HepG2 (cell line): ENCODE results near the gene PDXDC1. TPM values are rescaled to one million over a fixed set of nuclear protein-coding genes. Genes with fewer than 3 reads are reported as not detected.

Experiments used
- ARNT2 ChIP-seq: sonication (generic); formaldehyde crosslinking; IDR thresholded peaks from 2 replicates; pipeline ENCODE4 v1.8.0; 2022; ENCODE audit warnings: mild to moderate bottlenecking, low read depth, missing genetic modification reagents, moderate library complexity
- ASH2L ChIP-seq: fragments of 300-600, 200-600 bp; sonication (generic); IDR thresholded peaks from 2 replicates; pipeline ENCODE4 v1.7.0; 2017; ENCODE audit warnings: low read depth, mild to moderate bottlenecking, moderate library complexity, mixed read lengths, low read length; ENCODE audit not compliant: insufficient read length
- BCL6 ChIP-seq: IDR thresholded peaks from 2 replicates; pipeline ENCODE4 v1.6.1; 2016; ENCODE audit warnings: missing genetic modification reagents, missing compliant biosample characterization
- CEBPG ChIP-seq: IDR thresholded peaks from 2 replicates; pipeline ENCODE4 v1.6.1; 2016
- EEA1 ChIP-seq: sonication (generic); formaldehyde crosslinking; IDR thresholded peaks from 2 replicates; pipeline ENCODE4 v1.5.1; 2020; ENCODE audit warnings: mild to moderate bottlenecking, missing genetic modification reagents, borderline replicate concordance
- FOXJ3 ChIP-seq: sonication (generic); formaldehyde crosslinking; IDR thresholded peaks from 2 replicates; pipeline ENCODE4 v1.4.0; 2020; ENCODE audit warnings: missing genetic modification reagents, mild to moderate bottlenecking, borderline replicate concordance
- IKZF1 ChIP-seq: fragments of 450-650 bp; IDR thresholded peaks from 2 replicates; pipeline ENCODE4 v1.7.1; 2016
- JUND ChIP-seq: sonication (generic); formaldehyde crosslinking; IDR thresholded peaks from 2 replicates; pipeline ENCODE4 v1.8.0; 2022; ENCODE audit warnings: mild to moderate bottlenecking, missing genetic modification reagents
- KDM5B ChIP-seq: sonication (generic); formaldehyde crosslinking; IDR thresholded peaks from 2 replicates; pipeline ENCODE4 v1.4.0; 2020; ENCODE audit warnings: missing genetic modification reagents, mild to moderate bottlenecking, borderline replicate concordance
- NFE2L2 ChIP-seq: fragments of 150-350 bp; IDR thresholded peaks from 2 replicates; pipeline ENCODE4 v1.6.1; 2014; ENCODE audit warnings: low read length
- TBP ChIP-seq: sonication (generic); formaldehyde crosslinking; IDR thresholded peaks from 2 replicates; pipeline ENCODE4 v1.5.0; 2020; ENCODE audit warnings: missing genetic modification reagents
- ZFP36 ChIP-seq: fragments of 150-350 bp; IDR thresholded peaks from 2 replicates; pipeline ENCODE4 v1.6.1; 2018; ENCODE audit warnings: borderline replicate concordance, low read length, low read depth; ENCODE audit not compliant: partially characterized antibody
- ZMYM4 ChIP-seq: sonication (generic); formaldehyde crosslinking; IDR thresholded peaks from 2 replicates; pipeline ENCODE4 v1.8.1; 2023; ENCODE audit warnings: mild to moderate bottlenecking, missing genetic modification reagents
- ZNF124 ChIP-seq: sonication (generic); formaldehyde crosslinking; IDR thresholded peaks from 2 replicates; pipeline ENCODE4 v1.4.0; 2020; ENCODE audit warnings: missing genetic modification reagents
- ZNF17 ChIP-seq: sonication (generic); formaldehyde crosslinking; IDR thresholded peaks from 2 replicates; pipeline ENCODE4 v1.5.0; 2020; ENCODE audit warnings: mild to moderate bottlenecking, missing genetic modification reagents
- ZNF235 ChIP-seq: sonication (generic); formaldehyde crosslinking; IDR thresholded peaks from 2 replicates; pipeline ENCODE4 v1.8.1; 2023; ENCODE audit warnings: mild to moderate bottlenecking, missing genetic modification reagents, borderline replicate concordance
- ZNF292 ChIP-seq: sonication (generic); formaldehyde crosslinking; IDR thresholded peaks from 2 replicates; pipeline ENCODE4 v1.8.1; 2022; ENCODE audit warnings: mild to moderate bottlenecking, low read depth, missing genetic modification reagents, borderline replicate concordance
- ZNF317 ChIP-seq: sonication (generic); formaldehyde crosslinking; IDR thresholded peaks from 2 replicates; pipeline ENCODE4 v1.5.0; 2020; ENCODE audit warnings: mild to moderate bottlenecking, missing genetic modification reagents
- ZNF343 ChIP-seq: sonication (generic); formaldehyde crosslinking; IDR thresholded peaks from 2 replicates; pipeline ENCODE4 v1.4.0; 2020; ENCODE audit warnings: mild to moderate bottlenecking, missing genetic modification reagents
- ZNF563 ChIP-seq: sonication (generic); formaldehyde crosslinking; IDR thresholded peaks from 2 replicates; pipeline ENCODE4 v1.8.0; 2022; ENCODE audit warnings: mild to moderate bottlenecking, moderate library complexity, missing genetic modification reagents
- ZNF564 ChIP-seq: sonication (generic); formaldehyde crosslinking; IDR thresholded peaks from 2 replicates; pipeline ENCODE4 v1.8.1; 2023; ENCODE audit warnings: mild to moderate bottlenecking, missing genetic modification reagents
- ZNF569 ChIP-seq: sonication (generic); formaldehyde crosslinking; IDR thresholded peaks from 2 replicates; pipeline ENCODE4 v1.5.0; 2020; ENCODE audit warnings: mild to moderate bottlenecking, missing genetic modification reagents, moderate library complexity, borderline replicate concordance
- ZNF605 ChIP-seq: sonication (generic); formaldehyde crosslinking; IDR thresholded peaks from 2 replicates; pipeline ENCODE4 v1.8.0; 2022; ENCODE audit warnings: mild to moderate bottlenecking, missing genetic modification reagents
- ZNF646 ChIP-seq: sonication (generic); formaldehyde crosslinking; IDR thresholded peaks from 2 replicates; pipeline ENCODE4 v1.9.0; 2021; ENCODE audit warnings: mild to moderate bottlenecking, missing genetic modification reagents
- ZNF678 ChIP-seq: sonication (generic); formaldehyde crosslinking; IDR thresholded peaks from 2 replicates; pipeline ENCODE4 v1.4.0; 2020; ENCODE audit warnings: mild to moderate bottlenecking, missing genetic modification reagents
- polyA plus RNA-seq, 8 experiments: library from polyadenylated mRNA; depleted of rRNA in 3 of 8; stranded (reverse) in 7 of 8; unstranded in 1 of 8; fragments of >200 nt; fragmentation: Illumina TruSeq in 4 of 8; extraction: Trizol in 4 of 8; gene quantifications; 2 replicates each; pipeline versions ENCODE4 v1.2.1 to v1.2.3, GENCODE V29; 2011 to 2016; ENCODE audit warnings: low read depth in 4 of 8, missing spikeins in 1 of 8, mixed read lengths in 1 of 8; ENCODE audit not compliant: insufficient read depth in 1 of 8
- total RNA-seq, 5 experiments: library from RNA; depleted of rRNA; stranded (reverse); fragments of >200 nt; fragmentation: Illumina TruSeq; extraction: Trizol; gene quantifications; 2 replicates each; pipeline ENCODE4 v1.2.3, GENCODE V29; 2016; ENCODE audit warnings: low read depth in 1 of 5

Gene PDXDC1
- total and polyA plus RNA-seq, 2 of the 13 experiments (the other 11 are each of a cell fraction or from before 2014, with no cell fraction given), result 133 to 169 TPM

DNA sequence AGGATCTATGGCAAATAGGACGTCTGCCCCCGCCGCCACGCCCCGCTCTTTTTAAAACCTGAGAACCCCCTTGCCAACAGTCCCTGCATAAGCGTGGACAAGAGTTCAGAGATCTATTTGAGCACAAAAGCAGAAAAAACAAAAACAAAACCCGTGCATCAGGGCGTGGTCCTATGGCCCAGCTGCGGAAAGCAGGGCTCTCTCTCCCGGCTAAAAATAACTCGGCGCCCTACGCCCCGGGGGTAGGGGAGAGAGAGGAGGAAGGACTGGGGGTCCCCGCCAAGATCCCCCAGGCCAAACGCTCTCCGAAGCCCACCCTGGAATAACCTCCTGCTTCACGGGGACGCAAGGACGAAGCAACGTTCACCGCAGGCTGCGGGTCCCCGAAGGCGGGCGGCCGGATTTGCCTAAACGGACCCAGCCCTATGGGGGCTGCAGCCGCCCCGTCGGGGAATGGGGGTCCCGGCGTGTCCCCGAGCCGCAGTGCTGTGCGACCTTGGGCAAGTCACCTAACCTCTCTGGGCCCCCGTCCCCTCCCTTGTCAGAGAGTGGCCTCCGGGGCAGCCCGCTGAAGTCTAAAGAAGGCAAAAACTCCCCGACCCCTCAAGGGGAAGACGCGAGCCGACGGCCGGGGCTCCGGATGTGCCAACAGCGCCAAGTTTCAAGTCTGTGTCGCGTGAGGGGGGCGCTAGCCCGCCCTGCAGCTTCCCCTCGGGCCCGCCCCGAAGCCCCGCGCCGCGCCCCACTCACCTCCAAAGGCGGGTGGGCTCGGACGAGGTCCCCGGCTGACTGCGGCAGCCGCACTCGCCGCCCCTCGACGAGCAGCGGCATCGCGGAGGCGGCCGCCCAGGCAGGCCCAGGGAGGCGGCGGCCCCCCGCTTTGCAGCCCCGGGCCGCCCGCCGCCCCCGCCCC, 80.6 kb downstream of the PDXDC1 start (continued):
- TF ChIP-seq ZNF292 (CRISPR knock-in tag), result peak; percentile 63; the same call in 1 of the 2 replicates
- TF ChIP-seq ZFP36, result peak; percentile 84
- TF ChIP-seq ARNT2 (CRISPR knock-in tag), result peak; percentile 76; the same call in 1 of the 2 replicates
- no peak for TF ChIP-seq ZNF569 (CRISPR knock-in tag)
- TF ChIP-seq ZNF17 (CRISPR knock-in tag), result no peak
- TF ChIP-seq ZNF564, result 0 out of 2 replicates have a peak, but pooled peaks have one; percentile 84
- no peak; the same call in 1 of the 2 replicates for TF ChIP-seq ZNF563 (CRISPR knock-in tag)
- TF ChIP-seq ZNF317, result 0 out of 2 replicates have a peak, but pooled peaks have one; percentile 47
- no peak for TF ChIP-seq ZNF646 (CRISPR knock-in tag)
- no peak for TF ChIP-seq TBP (CRISPR knock-in tag)
- peak; percentile 70 for TF ChIP-seq ASH2L
- no peak for TF ChIP-seq CEBPG
- no peak for TF ChIP-seq IKZF1
- no peak; the same call in 1 of the 2 replicates for TF ChIP-seq ZNF124
- no peak for TF ChIP-seq ZNF343 (CRISPR knock-in tag)
- no peak for TF ChIP-seq NFE2L2
- TF ChIP-seq KDM5B (CRISPR knock-in tag), result peak; percentile 80
- TF ChIP-seq ZNF605, result no peak
- TF ChIP-seq JUND (CRISPR knock-in tag), result no peak
- TF ChIP-seq ZNF235 (CRISPR knock-in tag), result no peak; the same call in 1 of the 2 replicates
- peak; percentile 72 for TF ChIP-seq FOXJ3 (CRISPR knock-in tag)
- peak; percentile 79; the same call in 1 of the 2 replicates for TF ChIP-seq ZNF678 (CRISPR knock-in tag)
- peak; percentile 38 for TF ChIP-seq BCL6 (CRISPR knock-in tag)
- TF ChIP-seq EEA1 (CRISPR knock-in tag), result peak; percentile 47; the same call in 1 of the 2 replicates
- 0 out of 2 replicates have a peak, but pooled peaks have one; percentile 3 for TF ChIP-seq ZMYM4 (CRISPR knock-in tag)
